HG03175 (cell line): Measurements from ENCODE around the gene LCN10.
"Not testable (repeated sequence)": the region's sequence is repeated elsewhere in the genome, so short reads cannot be mapped to it uniquely, and the experiment has no call there.

Experiments
- ATAC-seq: cut with Tn5 transposase; IDR thresholded peaks from one replicate; pipeline ENCODE4 v1.9.1; 2021; ENCODE audit warnings: mild to moderate bottlenecking, moderate library complexity; ENCODE audit not compliant: unreplicated experiment

Gene LCN10

GRCh38 chr9:136721339-136722092 lies 21.2 kb downstream of the LCN10 start:
- ATAC-seq: no peak

DNA sequence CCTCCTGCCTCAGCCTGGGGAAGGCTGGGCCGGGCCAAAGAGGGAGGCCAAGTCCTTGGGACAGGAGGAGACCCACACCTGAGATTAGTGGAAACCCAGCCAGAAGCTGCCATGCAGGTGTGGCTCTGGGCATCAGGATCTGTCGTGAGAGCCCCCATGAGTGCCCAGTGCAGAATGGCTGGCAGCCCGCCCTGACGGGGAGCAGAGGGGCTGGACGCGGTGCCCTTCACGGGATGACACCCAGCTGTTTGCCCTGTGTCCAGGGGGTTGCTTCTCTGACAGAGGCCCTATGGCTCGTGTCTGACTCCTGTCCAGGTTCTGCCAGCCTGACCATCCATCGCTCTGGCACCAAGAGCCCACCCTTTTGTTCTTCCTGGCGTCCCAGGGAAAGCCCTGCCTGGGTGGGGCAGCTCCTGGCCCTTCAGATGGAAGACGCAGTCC lies 21.8 kb downstream of the LCN10 start:
- no peak for ATAC-seq

DNA sequence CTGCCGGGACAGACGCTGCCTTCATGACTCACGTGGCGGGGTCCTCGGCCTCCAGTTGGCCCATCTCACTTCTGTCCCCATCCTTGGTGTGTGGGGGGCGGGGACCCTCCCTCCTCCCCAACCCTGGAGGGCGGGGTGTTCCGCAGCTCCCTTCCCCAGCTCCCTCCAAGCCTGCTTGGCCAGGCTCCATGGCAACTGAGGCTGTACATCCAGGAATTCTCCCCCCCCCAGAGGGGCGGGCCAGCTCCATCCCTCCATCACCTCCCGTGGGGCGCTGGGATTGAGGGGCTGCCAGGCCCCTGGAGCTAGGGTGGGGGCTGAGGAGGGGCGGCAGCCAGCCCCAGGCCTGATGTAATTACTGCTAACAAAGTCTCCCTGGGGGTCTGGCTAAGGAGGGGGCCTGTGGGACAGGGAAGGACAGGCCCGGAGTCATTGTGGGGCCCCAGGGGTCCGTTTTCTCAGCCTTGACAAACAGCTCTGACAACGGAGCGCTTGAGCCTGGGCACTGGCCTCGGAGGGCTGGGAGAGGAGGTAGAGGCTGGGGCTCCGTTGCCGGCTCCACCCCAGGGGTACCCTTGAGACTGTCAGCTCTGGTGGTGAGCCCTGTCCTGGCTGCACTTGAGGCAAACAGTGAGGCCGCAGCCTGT lies 22.4 kb downstream of the LCN10 start:
- no peak for ATAC-seq

GRCh38 chr9:136719195-136719880 lies 23.4 kb downstream of the LCN10 start:
- no peak for ATAC-seq

GRCh38 chr9:136718345-136719194 lies 24.2 kb downstream of the LCN10 start:
- ATAC-seq: no peak

DNA sequence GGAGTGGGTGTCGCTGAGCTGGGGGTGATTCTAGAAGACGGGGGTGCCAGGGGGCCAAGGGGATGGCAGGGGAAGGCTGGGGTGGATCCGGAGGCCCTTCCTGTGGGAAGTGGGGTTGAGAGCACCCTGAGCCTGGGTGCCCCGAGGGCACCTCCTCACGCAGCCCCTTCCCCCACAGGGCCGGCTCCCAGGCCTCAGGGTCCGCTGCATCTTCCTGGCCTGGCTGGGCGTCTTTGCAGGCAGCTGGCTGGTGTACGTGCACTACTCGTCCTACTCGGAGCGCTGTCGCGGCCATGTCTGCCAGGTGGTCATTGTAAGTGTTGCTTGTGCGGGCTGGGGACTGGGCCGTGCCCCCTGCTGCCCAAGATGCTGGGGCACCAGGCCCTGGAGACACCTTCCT lies 25.3 kb downstream of the LCN10 start:
- ATAC-seq: no peak

DNA sequence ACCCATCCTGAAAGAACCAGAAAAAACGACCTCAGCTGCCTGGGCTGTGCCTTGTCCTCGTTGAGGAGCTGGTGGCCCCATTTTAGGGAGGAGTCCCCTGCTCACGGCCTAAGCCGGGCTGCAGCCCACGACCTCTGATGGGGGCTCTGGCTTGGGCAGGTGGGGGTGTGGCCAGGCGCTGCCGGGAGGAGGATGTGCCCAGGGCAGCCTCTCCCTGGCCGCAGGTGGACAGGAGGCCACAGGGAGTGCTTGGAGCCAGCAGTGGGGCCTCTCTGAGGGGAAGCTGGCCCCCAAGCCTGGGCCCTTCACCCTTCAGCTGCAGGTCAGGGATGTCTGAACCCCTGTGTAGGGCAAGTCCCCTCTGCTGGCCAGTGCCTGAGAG lies 27.9 kb downstream of the LCN10 start:
- ATAC-seq: no peak

DNA sequence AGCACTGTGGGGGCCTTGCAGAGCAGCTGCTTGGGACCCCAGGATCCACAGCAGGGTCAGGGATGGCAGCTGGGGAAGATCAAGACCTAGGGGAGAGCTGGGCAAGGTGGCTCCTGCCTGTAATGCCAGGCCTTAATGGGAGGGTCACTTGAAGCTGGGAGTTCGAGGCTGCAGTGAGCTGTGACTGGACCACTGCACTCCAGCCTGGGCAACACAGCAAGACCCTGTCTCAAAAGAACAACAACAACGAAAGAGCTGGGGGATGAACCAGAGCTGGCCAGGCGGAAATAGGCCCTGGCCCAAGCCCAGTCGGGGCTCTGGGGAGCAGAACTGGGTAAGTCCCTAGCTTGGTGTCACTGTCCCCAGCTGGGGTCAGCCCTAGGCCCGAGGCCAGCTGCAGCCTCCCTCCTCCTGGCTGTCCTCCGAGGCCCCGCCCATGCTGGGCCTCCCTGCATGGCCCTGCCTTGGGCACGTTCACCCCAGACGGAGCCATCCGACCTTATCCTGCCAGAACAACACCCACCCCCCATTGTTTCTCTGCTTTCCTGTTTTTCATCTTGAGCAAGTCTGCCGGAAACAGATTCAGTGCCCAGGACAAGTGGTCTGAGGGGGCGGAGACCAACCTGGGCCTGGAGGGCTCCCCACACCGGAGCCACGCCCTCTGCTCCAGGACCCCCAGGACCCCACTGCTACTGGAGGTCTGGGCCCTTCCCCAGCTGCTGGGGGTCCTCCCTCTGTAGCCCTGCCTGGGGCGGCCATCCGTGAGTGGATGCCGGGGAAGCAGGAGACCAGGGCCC lies 28.4 kb downstream of the LCN10 start:
- no peak for ATAC-seq

DNA sequence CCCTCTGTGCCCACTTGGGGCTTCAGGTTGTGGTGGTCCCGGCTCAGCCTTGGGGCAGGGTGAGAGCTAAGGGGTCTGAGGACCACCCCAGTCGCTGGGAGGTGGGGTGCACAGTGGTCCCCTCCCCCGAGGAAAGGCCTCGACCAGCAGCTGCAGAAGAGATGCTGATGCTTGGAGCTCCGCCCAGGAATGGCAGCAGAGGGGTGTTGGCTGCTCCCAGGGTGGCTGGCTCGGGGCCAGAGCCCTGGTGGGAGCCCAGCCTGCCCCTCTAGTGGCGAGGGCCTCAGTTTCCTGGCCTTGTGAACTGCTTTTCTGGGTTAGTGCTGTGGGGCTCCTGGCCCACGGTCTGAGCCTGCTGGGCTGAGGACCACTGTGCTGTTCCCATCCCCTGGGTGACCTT lies 29.2 kb downstream of the LCN10 start:
- no peak for ATAC-seq

GRCh38 chr9:136712690-136713544 lies 29.8 kb downstream of the LCN10 start:
- no peak for ATAC-seq

- ATAC-seq: no peak
Observed at GRCh38 chr9:136711751-136712689, 30.7 kb downstream of the LCN10 start, which contains the start of gene DIPK1B. DIPK1B (plus strand) TSS chr9:136712572; CDS start chr9:136712666, 94 bp downstream.

DNA sequence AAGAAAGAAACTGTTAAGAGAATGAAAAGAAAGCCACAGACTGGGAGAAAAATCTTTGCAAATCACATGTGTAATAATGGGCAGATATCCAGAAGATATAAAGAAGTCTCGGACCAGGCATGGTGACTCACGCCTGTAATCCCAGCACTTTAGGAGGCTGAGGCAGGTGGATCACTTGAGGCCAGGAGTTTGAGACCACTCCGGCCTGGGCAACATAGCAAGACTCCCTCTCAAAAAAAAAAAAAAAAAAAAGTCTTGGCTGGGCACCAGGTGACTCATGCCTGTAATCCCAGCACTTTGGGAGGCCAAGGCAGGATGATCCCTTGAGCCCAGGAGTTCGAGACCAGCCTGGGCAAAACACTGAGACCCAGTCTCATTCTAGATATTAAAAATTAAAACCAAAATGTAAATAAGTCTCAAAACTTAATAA lies 31.5 kb downstream of the LCN10 start:
- ATAC-seq: not testable (repeated sequence)

- no peak for ATAC-seq
Observed at GRCh38 chr9:136710543-136710942, 32.2 kb downstream of the LCN10 start.

DNA sequence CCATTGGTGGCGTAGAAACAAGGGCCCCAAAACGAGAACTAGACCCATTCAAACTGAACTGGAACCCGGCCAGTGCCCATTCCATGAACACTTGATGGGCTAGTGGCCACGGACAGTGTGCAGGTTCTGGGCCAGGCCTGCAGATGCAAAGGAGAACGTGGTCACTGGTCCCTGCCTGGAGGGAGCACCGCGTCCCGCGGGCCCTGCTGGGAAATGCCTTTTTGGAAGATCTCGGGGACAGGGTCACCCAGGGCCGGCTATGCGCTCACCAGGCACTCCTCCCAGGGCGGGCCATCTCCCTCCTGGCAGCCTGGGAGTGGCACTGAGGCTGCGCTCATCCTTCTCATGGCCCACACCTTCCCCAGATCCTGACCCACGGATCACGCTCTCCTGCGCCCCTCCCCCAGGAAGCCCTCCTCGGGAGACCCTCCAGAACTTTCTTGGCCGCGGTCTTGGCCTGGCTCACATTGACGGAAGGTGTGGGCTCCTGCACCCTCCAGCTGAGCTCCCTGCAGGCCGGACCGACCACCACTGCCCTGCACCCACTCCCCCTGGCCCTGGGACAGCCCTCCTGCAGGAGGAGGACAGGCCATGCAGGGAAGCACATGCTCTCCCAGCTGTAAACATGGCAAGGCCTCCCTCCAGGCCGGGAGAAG lies 33.2 kb downstream of the LCN10 start:
- no peak for ATAC-seq

GRCh38 chr9:136707849-136708517 lies 34.8 kb downstream of the LCN10 start:
- ATAC-seq: no peak

DNA sequence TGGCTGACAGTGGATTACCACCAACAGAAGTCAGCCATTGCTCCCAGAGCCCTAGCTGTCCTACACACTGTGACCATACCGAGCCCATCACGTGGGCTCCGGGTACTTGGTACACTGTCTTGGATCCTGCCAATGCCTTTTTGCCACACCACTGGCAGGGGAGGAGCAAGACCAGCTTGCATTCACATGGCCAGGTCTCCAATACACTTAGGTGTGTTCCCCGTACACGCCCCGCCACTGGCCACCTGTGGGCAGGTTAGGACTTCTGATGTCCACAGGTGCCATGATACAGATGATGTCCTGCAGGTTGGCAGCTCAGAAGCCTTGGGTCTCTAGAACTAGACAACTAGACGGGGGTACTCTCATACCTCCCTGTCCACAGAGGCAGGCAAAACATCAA lies 35.7 kb downstream of the LCN10 start:
- no peak for ATAC-seq

DNA sequence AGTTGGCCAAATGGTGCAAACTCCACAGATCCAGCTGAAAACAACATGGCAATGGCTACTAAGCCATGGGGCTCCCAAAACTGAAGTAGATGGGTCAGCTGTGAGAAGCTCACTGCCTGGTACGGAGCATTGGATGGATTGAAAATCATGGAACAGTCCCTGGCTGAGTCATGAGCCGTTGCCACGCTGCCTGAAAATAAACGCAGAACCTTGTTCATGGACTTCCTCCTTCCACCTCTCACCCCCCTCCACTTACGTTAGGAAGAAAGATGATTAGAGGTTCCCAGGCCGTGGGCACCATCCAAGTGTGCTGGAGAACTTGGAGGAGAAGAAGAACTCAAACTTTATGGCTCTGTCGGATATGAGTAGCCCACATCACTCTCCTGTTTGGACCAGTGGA lies 37.2 kb downstream of the LCN10 start:
- ATAC-seq: no peak
